ENCODE results near the gene SOX12.

DNA sequence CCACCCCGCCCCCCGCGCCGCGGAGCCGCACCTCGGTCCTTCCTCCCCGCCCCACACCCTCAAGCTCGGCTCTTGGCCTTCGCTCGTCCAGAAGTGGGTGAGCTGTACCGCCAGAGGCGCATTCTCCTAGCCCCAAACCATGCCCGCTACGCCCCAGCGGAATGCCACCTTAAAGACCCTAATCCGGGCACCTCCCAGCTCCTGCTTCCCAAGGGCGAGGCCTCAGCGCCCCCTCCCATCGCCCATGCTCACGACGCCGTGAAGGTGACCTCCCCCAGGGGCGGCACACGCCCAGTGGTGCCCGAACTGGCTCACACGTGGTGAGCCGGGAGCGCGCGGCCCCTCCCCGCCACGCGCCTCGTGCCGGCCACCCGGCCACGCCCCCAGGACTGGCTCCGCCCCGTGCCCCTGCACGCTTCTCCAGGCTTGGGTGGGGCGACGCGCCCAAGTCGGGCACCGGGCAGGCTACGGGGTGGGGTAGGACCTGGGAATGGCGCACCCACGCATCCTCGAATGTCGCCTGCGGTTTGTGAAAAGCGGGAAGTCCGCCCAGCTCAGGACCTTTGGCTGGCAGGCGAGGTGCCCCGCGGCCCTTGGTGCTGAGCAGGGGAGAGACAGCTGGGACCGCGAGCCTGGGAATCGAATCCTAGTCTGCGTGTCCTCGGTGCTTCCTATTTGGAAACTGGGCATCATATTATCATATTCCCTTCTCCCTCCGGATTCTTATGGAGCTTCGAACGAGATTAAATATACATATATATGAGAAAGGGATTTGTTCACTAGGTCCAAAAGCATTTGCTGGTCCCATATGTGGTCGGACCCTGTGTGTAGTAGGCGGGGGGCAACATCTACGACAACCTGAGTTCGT lies 941 bp upstream of the SOX12 start:
- TF ChIP-seq, protein P1, sequence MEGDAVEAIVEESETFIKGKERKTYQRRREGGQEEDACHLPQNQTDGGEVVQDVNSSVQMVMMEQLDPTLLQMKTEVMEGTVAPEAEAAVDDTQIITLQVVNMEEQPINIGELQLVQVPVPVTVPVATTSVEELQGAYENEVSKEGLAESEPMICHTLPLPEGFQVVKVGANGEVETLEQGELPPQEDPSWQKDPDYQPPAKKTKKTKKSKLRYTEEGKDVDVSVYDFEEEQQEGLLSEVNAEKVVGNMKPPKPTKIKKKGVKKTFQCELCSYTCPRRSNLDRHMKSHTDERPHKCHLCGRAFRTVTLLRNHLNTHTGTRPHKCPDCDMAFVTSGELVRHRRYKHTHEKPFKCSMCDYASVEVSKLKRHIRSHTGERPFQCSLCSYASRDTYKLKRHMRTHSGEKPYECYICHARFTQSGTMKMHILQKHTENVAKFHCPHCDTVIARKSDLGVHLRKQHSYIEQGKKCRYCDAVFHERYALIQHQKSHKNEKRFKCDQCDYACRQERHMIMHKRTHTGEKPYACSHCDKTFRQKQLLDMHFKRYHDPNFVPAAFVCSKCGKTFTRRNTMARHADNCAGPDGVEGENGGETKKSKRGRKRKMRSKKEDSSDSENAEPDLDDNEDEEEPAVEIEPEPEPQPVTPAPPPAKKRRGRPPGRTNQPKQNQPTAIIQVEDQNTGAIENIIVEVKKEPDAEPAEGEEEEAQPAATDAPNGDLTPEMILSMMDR (IDR thresholded peaks at IDR 0.05 in 8 of 11, conservative IDR thresholded peaks at IDR 0.05 in 3 of 11), result peak in 9 of 11 experiments; percentile 9 to 57 (median 44)
- TF ChIP-seq POLR2A (IDR thresholded peaks at IDR 0.05), result peak in 1 of 3 donors; percentile 7

All from spleen (tissue), 7 donors.